GM18508 (cell line): ENCODE measurements around the gene ZNF398.
"Not testable (repeated sequence)": the region's sequence is repeated elsewhere in the genome, so short reads cannot be mapped to it uniquely, and the experiment has no call there.

ENCODE experiments used
- ATAC-seq: cut with Tn5 transposase; IDR thresholded peaks from one replicate; pipeline ENCODE4 v1.9.1; 2021; ENCODE audit warnings: moderate number of reproducible peaks; ENCODE audit not compliant: insufficient read depth, unreplicated experiment

ZNF398 gene

GRCh38 chr7:149223176-149223575, 75.9 kb downstream of the ZNF398 start:
- no peak for ATAC-seq

GRCh38 chr7:149223761-149224160, 76.5 kb downstream of the ZNF398 start:
- no peak for ATAC-seq

- no peak for ATAC-seq
Measured at GRCh38 chr7:149224352-149224751, 77.1 kb downstream of the ZNF398 start.

- ATAC-seq = no peak
Measured at GRCh38 chr7:149225106-149225505, 77.9 kb downstream of the ZNF398 start.

GRCh38 chr7:149225656-149226055, 78.4 kb downstream of the ZNF398 start:
- no peak for ATAC-seq

GRCh38 chr7:149226366-149226765, 79.1 kb downstream of the ZNF398 start:
- not testable (repeated sequence) for ATAC-seq

GRCh38 chr7:149226840-149227494, 79.7 kb downstream of the ZNF398 start:
- no peak for ATAC-seq

- ATAC-seq = no peak
Measured at GRCh38 chr7:149228831-149229471, 81.7 kb downstream of the ZNF398 start.

GRCh38 chr7:149229526-149229925, 82.3 kb downstream of the ZNF398 start:
- ATAC-seq = no peak

GRCh38 chr7:149232362-149232761, 85.1 kb downstream of the ZNF398 start:
- ATAC-seq = no peak
